Liver (tissue), 9 donors: ENCODE data around the gene ZFP62. TPM values are rescaled to one million over a fixed set of nuclear protein-coding genes. Genes with fewer than 3 reads are reported as not detected.

Source experiments
- DNase-seq: peaks from one replicate; pipeline ENCODE4 v3.0.0-alpha.2; 2017; ENCODE audit warnings: low spot score
- H3K27ac ChIP-seq, 2 donors: one replicate each; pipeline ENCODE4 v1.7.0; 2013; ENCODE audit warnings: inconsistent platforms in 2 of 2, low read length in 2 of 2, control low read depth in 1 of 2, low read depth in 1 of 2, mild to moderate bottlenecking in 1 of 2
- H3K27me3 ChIP-seq, 4 donors: one replicate each; pipeline versions ENCODE4 v1.6.1 to v1.7.0; 2013; ENCODE audit warnings: low read length in 3 of 4, inconsistent platforms in 1 of 4, mild to moderate bottlenecking in 1 of 4, moderate library complexity in 1 of 4; ENCODE audit not compliant: control insufficient read depth in 4 of 4, insufficient read depth in 4 of 4
- H3K36me3 ChIP-seq, 4 donors: one replicate each; pipeline versions ENCODE4 v1.6.1 to v1.7.0; 2013; ENCODE audit warnings: low read length in 3 of 4, mild to moderate bottlenecking in 3 of 4, low read depth in 1 of 4, moderate library complexity in 1 of 4; ENCODE audit not compliant: control insufficient read depth in 4 of 4, insufficient read depth in 3 of 4
- H3K4me1 ChIP-seq, 4 donors: one replicate each; pipeline versions ENCODE4 v1.6.1 to v1.7.0; 2013; ENCODE audit warnings: low read length in 3 of 4, mild to moderate bottlenecking in 3 of 4, moderate library complexity in 1 of 4; ENCODE audit not compliant: control insufficient read depth in 4 of 4, insufficient read depth in 4 of 4
- H3K4me3 ChIP-seq, 3 donors: one replicate each; pipeline versions ENCODE4 v1.6.1 to v1.7.0; 2013; ENCODE audit warnings: low read length in 3 of 3, control low read depth in 1 of 3, low read depth in 1 of 3, mild to moderate bottlenecking in 1 of 3
- H3K9ac ChIP-seq, 2 donors: one replicate each; pipeline ENCODE4 v1.7.0; 2013; ENCODE audit warnings: low read length in 2 of 2, mild to moderate bottlenecking in 2 of 2, moderate library complexity in 2 of 2, control low read depth in 1 of 2, low read depth in 1 of 2
- H3K9me3 ChIP-seq, 4 donors: one replicate each; pipeline versions ENCODE4 v1.6.1 to v1.7.0; 2013; ENCODE audit warnings: low read length in 3 of 4; ENCODE audit not compliant: control insufficient read depth in 4 of 4
- ATF3 ChIP-seq: IDR thresholded peaks from 2 replicates; pipeline ENCODE4 v1.6.1; 2016; ENCODE audit warnings: antibody characterized with exemption
- FOXA1 ChIP-seq: IDR thresholded peaks from 2 replicates; pipeline ENCODE4 v1.6.1; 2016; ENCODE audit warnings: antibody characterized with exemption
- GABPA ChIP-seq, 2 donors: IDR thresholded peaks in 1 of 2; conservative IDR thresholded peaks in 1 of 2; 2 replicates each; pipeline ENCODE4 v1.6.1; 2016; ENCODE audit warnings: antibody characterized with exemption in 2 of 2, mild to moderate bottlenecking in 1 of 2, moderate library complexity in 1 of 2
- HNF4A ChIP-seq, 2 donors: conservative IDR thresholded peaks; 2 replicates each; pipeline ENCODE4 v1.6.1; 2016; ENCODE audit warnings: antibody characterized with exemption in 2 of 2, mild to moderate bottlenecking in 2 of 2
- NR2F2 ChIP-seq: IDR thresholded peaks from 2 replicates; pipeline ENCODE4 v1.6.1; 2016; ENCODE audit warnings: antibody characterized with exemption
- RAD21 ChIP-seq, 2 donors: IDR thresholded peaks; 2 replicates each; pipeline ENCODE4 v1.6.1; 2016; ENCODE audit warnings: antibody characterized with exemption in 2 of 2, mild to moderate bottlenecking in 2 of 2
- REST ChIP-seq: IDR thresholded peaks from 2 replicates; pipeline ENCODE4 v1.6.1; 2016; ENCODE audit warnings: antibody characterized with exemption, mild to moderate bottlenecking
- SP1 ChIP-seq: IDR thresholded peaks from 2 replicates; pipeline ENCODE4 v1.6.1; 2018; ENCODE audit warnings: antibody characterized with exemption, mild to moderate bottlenecking
- ZBTB33 ChIP-seq: IDR thresholded peaks from 2 replicates; pipeline ENCODE4 v1.6.1; 2016; ENCODE audit warnings: antibody characterized with exemption
- WGBS: extraction: QIAGEN DNeasy Blood & Tissue Kit; methylation state at CpG from one replicate; pipeline ENCODE4 v1.1.7; 2013; 5-methylcytosine and 5-hydroxymethylcytosine counted together
- polyA plus RNA-seq, 2 donors: library from polyadenylated mRNA; stranded (reverse) in 1 of 2; unstranded in 1 of 2; fragments of 200-250 nt in 1 of 2; fragments of >200 nt in 1 of 2; fragmentation: Nextera tagmentation in 1 of 2; extraction: Ambion mirVana in 1 of 2; gene quantifications; one replicate each; pipeline versions ENCODE4 v1.2.1 to v1.2.3, GENCODE V29; 2013 to 2015
- total RNA-seq, 2 donors: library from RNA; depleted of rRNA; stranded (reverse); fragments of >200 nt; gene quantifications; one replicate each; pipeline ENCODE4 v1.2.3, GENCODE V29; 2014
- donor health status: healthy.
- donor health status: healthy.
- donor health status: healthy.
- donor health status: healthy.
- donor health status: healthy.

Gene ZFP62
- total and polyA plus RNA-seq, 4 donors, result 3.4 to 8.8 (median 5.7) TPM

- Histone ChIP-seq H3K27ac (peak overlapping the region; percentile 87 to 96), H3K9ac (peak overlapping the region; percentile 30 to 67), H3K36me3 (peaks cover 0 to 3% (median 1%) of the 10 kb centered on the region in 4 donors), H3K9me3 (no peaks in the 10 kb centered on the region), H3K4me1 (peaks cover 22 to 89% (median 81%) of the 10 kb centered on the region in 4 donors), H3K4me3 (peak overlapping the region; percentile 10 to 86 (median 16)), H3K27me3 (no peaks in the 10 kb centered on the region)
- 49% methylated on average over 41 of the region's 41 CpGs for WGBS
- peak; percentile 61 for DNase-seq
- TF ChIP-seq ATF3 (no peak), FOXA1 (no peak), HNF4A (conservative IDR thresholded peaks at IDR 0.05) (no peak), SP1 (peak; percentile 8), REST (peak; percentile 4)
Measured at GRCh38 chr5:180803181-180804128, 57.6 kb downstream of the ZFP62 start.

- peak within 1 kb of the TSS; percentile 80 to 86 (median 81) for H3K4me3 ChIP-seq
- peaks cover 0 to 5% (median 3%) of the 10 kb centered on the region in 4 donors for H3K36me3 ChIP-seq
- H3K4me1 ChIP-seq, result peaks cover 22 to 88% (median 83%) of the 10 kb centered on the region in 4 donors
- H3K27ac ChIP-seq, result peak within 1 kb of the TSS; percentile 91 to 96
- WGBS, result under 1% methylated on average over 87 of the region's 87 CpGs
- H3K27me3 ChIP-seq, result no peaks in the 10 kb centered on the region
- H3K9ac ChIP-seq, result peak within 1 kb of the TSS; percentile 41 to 67
- H3K9me3 ChIP-seq, result no peaks in the 10 kb centered on the region
- TF ChIP-seq REST, result no peak
- TF ChIP-seq GABPA (IDR thresholded peaks at IDR 0.05 in 1 of 2, conservative IDR thresholded peaks at IDR 0.05 in 1 of 2), result peak in 1 of 2 donors; percentile 49
- TF ChIP-seq NR2F2, result no peak
- peak in 1 of 2 donors; percentile 15 for TF ChIP-seq HNF4A (conservative IDR thresholded peaks at IDR 0.05)
- peak in 1 of 2 donors; percentile 6 for TF ChIP-seq RAD21 (IDR thresholded peaks at IDR 0.05)
- no peak for TF ChIP-seq ZBTB33
- peak; percentile 89 for DNase-seq
Measured at GRCh38 chr5:180802325-180803180, 58.5 kb downstream of the ZFP62 start, which contains the start of gene MGAT1. MGAT1 (minus strand) TSS chr5:180802806; CDS start chr5:180792971, 9,835 bp downstream.
